ENCODE results near the gene OTX1. TPM values are rescaled to one million over a fixed set of nuclear protein-coding genes. Genes with fewer than 3 reads are reported as not detected.

Gene OTX1
- total RNA-seq, 1 donor from 2014 or later = 0.33 TPM

GRCh38 chr2:63052411-63053080 lies 1.9 kb downstream of the OTX1 start:
- Mint-ChIP-seq H3K4me3 (ENCODE audit: unreplicated experiment) (peak overlapping the region; percentile 38), H3K4me1 (ENCODE audit: unreplicated experiment) (peaks cover 49% of the 10 kb centered on the region)

GRCh38 chr2:63053081-63053888 lies 2.7 kb downstream of the OTX1 start:
- peak; percentile 26 for DNase-seq (ENCODE audit: low spot score)
- TF ChIP-seq CTCF (IDR thresholded peaks at IDR 0.05; ENCODE audit: unreplicated experiment) = no peak
- Mint-ChIP-seq H3K9me3 (ENCODE audit: unreplicated experiment) (no peaks in the 10 kb centered on the region), H3K4me3 (ENCODE audit: unreplicated experiment) (no peak overlapping the region), H3K27me3 (ENCODE audit: unreplicated experiment) (peaks cover 66% of the 10 kb centered on the region), H3K27ac (ENCODE audit: unreplicated experiment) (no peak overlapping the region), H3K4me1 (ENCODE audit: unreplicated experiment) (peaks cover 51% of the 10 kb centered on the region), H3K36me3 (ENCODE audit: low read depth, unreplicated experiment) (peaks cover 12% of the 10 kb centered on the region)

More at GRCh38 chr2:63052411-63053080, 1.9 kb downstream of the OTX1 start:
- TF ChIP-seq CTCF (IDR thresholded peaks at IDR 0.05; ENCODE audit: unreplicated experiment) = no peak
- Mint-ChIP-seq H3K9me3 (ENCODE audit: unreplicated experiment) (no peaks in the 10 kb centered on the region), H3K27ac (ENCODE audit: unreplicated experiment) (no peak overlapping the region), H3K36me3 (ENCODE audit: low read depth, unreplicated experiment) (peaks cover 10% of the 10 kb centered on the region), H3K27me3 (ENCODE audit: unreplicated experiment) (peaks cover 68% of the 10 kb centered on the region)
- peak; percentile 16 for DNase-seq (ENCODE audit: low spot score)

- Mint-ChIP-seq H3K4me1 (ENCODE audit: unreplicated experiment) (peaks cover 52% of the 10 kb centered on the region), H3K36me3 (ENCODE audit: low read depth, unreplicated experiment) (peaks cover 12% of the 10 kb centered on the region), H3K27me3 (ENCODE audit: unreplicated experiment) (peaks cover 65% of the 10 kb centered on the region), H3K4me3 (ENCODE audit: unreplicated experiment) (peak overlapping the region; percentile 56), H3K9me3 (ENCODE audit: unreplicated experiment) (no peaks in the 10 kb centered on the region), H3K27ac (ENCODE audit: unreplicated experiment) (no peak overlapping the region)
- peak; percentile 65 for TF ChIP-seq CTCF (IDR thresholded peaks at IDR 0.05; ENCODE audit: unreplicated experiment)
- DNase-seq (ENCODE audit: low spot score) = peak; percentile 65
Observed at GRCh38 chr2:63053889-63054602, 3.4 kb downstream of the OTX1 start.

GRCh38 chr2:63054841-63055225 lies 4.2 kb downstream of the OTX1 start:
- no peak for TF ChIP-seq CTCF (IDR thresholded peaks at IDR 0.05; ENCODE audit: unreplicated experiment)
- H3K27ac Mint-ChIP-seq (ENCODE audit: unreplicated experiment) = no peak overlapping the region
- no peak for DNase-seq (ENCODE audit: low spot score)
- H3K9me3 Mint-ChIP-seq (ENCODE audit: unreplicated experiment) = no peaks in the 10 kb centered on the region
- H3K4me3 Mint-ChIP-seq (ENCODE audit: unreplicated experiment) = peak overlapping the region; percentile 47
- H3K36me3 Mint-ChIP-seq (ENCODE audit: low read depth, unreplicated experiment) = peaks cover 12% of the 10 kb centered on the region
- H3K4me1 Mint-ChIP-seq (ENCODE audit: unreplicated experiment) = peaks cover 46% of the 10 kb centered on the region
- H3K27me3 Mint-ChIP-seq (ENCODE audit: unreplicated experiment) = peaks cover 61% of the 10 kb centered on the region
